H9 (cell line): ENCODE measurements around the gene CHURC1. TPM values are rescaled to one million over a fixed set of nuclear protein-coding genes. Genes with fewer than 3 reads are reported as not detected.

Source experiments
- DNase-seq: peaks from one replicate; pipeline ENCODE4 v3.0.0-alpha.2; 2017
- H2AFZ ChIP-seq: one replicate; pipeline ENCODE4 v1.6.1; 2013; ENCODE audit warnings: mild to moderate bottlenecking, low read length, control low read depth, moderate library complexity
- H2AK5ac ChIP-seq: 2 replicates; pipeline ENCODE4 v1.6.1; 2013; ENCODE audit warnings: low read length, control low read depth, mixed read lengths; ENCODE audit not compliant: insufficient read length
- H2BK120ac ChIP-seq: one replicate; pipeline ENCODE4 v1.6.1; 2013; ENCODE audit warnings: low read depth, mild to moderate bottlenecking, low read length, control low read depth, inconsistent platforms; ENCODE audit not compliant: poor library complexity, severe bottlenecking
- H2BK12ac ChIP-seq: 2 replicates; pipeline ENCODE4 v1.6.1; 2013; ENCODE audit warnings: low read length, control low read depth, mixed read lengths, low read depth; ENCODE audit not compliant: insufficient read length
- H2BK15ac ChIP-seq: 2 replicates; pipeline ENCODE4 v1.6.1; 2013; ENCODE audit warnings: low read depth, low read length, control low read depth
- H2BK20ac ChIP-seq: one replicate; pipeline ENCODE4 v1.6.1; 2013; ENCODE audit warnings: low read depth, mild to moderate bottlenecking, low read length, control low read depth, inconsistent platforms; ENCODE audit not compliant: poor library complexity, severe bottlenecking
- H2BK5ac ChIP-seq: 2 replicates; pipeline ENCODE4 v1.6.1; 2013; ENCODE audit warnings: low read length, control low read depth, mixed read lengths; ENCODE audit not compliant: insufficient read length
- H3K14ac ChIP-seq: 2 replicates; pipeline ENCODE4 v1.6.1; 2013; ENCODE audit warnings: low read length, control low read depth; ENCODE audit not compliant: insufficient read depth
- H3K18ac ChIP-seq: 2 replicates; pipeline ENCODE4 v1.6.1; 2013; ENCODE audit warnings: low read depth, mild to moderate bottlenecking, mixed read lengths, low read length, control low read depth; ENCODE audit not compliant: insufficient read length
- H3K23ac ChIP-seq: 2 replicates; pipeline ENCODE4 v1.6.1; 2013; ENCODE audit warnings: low read length, control low read depth, mixed read lengths, low read depth; ENCODE audit not compliant: insufficient read length
- H3K23me2 ChIP-seq: 2 replicates; pipeline ENCODE4 v1.6.1; 2013; ENCODE audit warnings: low read depth, mild to moderate bottlenecking, mixed read lengths, low read length, control low read depth; ENCODE audit not compliant: insufficient read length, poor library complexity, severe bottlenecking
- H3K27ac ChIP-seq: 2 replicates; pipeline ENCODE4 v1.5.1; 2013; ENCODE audit warnings: low read length, control low read depth, mixed read lengths, low read depth; ENCODE audit not compliant: insufficient read length
- H3K27me3 ChIP-seq: 2 replicates; pipeline ENCODE4 v1.6.1; 2013; ENCODE audit warnings: low read length, control low read depth, inconsistent platforms; ENCODE audit not compliant: insufficient read depth
- H3K4ac ChIP-seq: 2 replicates; pipeline ENCODE4 v1.6.1; 2013; ENCODE audit warnings: low read depth, mild to moderate bottlenecking, control low read depth, inconsistent platforms, low read length, moderate library complexity
- H3K4me1 ChIP-seq: 2 replicates; pipeline ENCODE4 v1.6.1; 2013; ENCODE audit warnings: low read length, control low read depth, inconsistent platforms; ENCODE audit not compliant: insufficient read depth
- H3K4me2 ChIP-seq: 2 replicates; pipeline ENCODE4 v1.6.1; 2013; ENCODE audit warnings: low read length, control low read depth, mixed read lengths; ENCODE audit not compliant: insufficient read length, insufficient read depth
- H3K56ac ChIP-seq: 2 replicates; pipeline ENCODE4 v1.6.1; 2013; ENCODE audit warnings: low read depth, mild to moderate bottlenecking, mixed read lengths, low read length, control low read depth; ENCODE audit not compliant: insufficient read length
- H3K79me1 ChIP-seq: 2 replicates; pipeline ENCODE4 v1.6.1; 2013; ENCODE audit warnings: low read depth, mild to moderate bottlenecking, moderate library complexity, low read length, control low read depth, inconsistent platforms; ENCODE audit not compliant: insufficient read depth, poor library complexity, severe bottlenecking
- H3K79me2 ChIP-seq: 2 replicates; pipeline ENCODE4 v1.6.1; 2013; ENCODE audit warnings: low read length, control low read depth, inconsistent platforms; ENCODE audit not compliant: insufficient read depth
- H3K9ac ChIP-seq: 2 replicates; pipeline ENCODE4 v1.6.1; 2013; ENCODE audit warnings: low read length, control low read depth, mixed read lengths; ENCODE audit not compliant: insufficient read length; ENCODE audit errors: extremely low read depth
- H3K9me3 ChIP-seq: one replicate; pipeline ENCODE4 v1.6.1; 2013; ENCODE audit warnings: low read depth, low read length, inconsistent platforms; ENCODE audit not compliant: control insufficient read depth
- H3T11ph ChIP-seq: one replicate; pipeline ENCODE4 v1.6.1; 2013; ENCODE audit warnings: mild to moderate bottlenecking, low read length, control low read depth, inconsistent platforms
- H4K20me1 ChIP-seq: one replicate; pipeline ENCODE4 v1.6.1; 2013; ENCODE audit not compliant: control insufficient read depth, insufficient read length, insufficient read depth
- H4K5ac ChIP-seq: 2 replicates; pipeline ENCODE4 v1.6.1; 2013; ENCODE audit warnings: low read depth, mild to moderate bottlenecking, mixed read lengths, low read length, control low read depth; ENCODE audit not compliant: insufficient read length
- H4K8ac ChIP-seq: replicated peaks from 2 replicates; pipeline ENCODE4 v1.6.1; 2013; ENCODE audit warnings: low read length, control low read depth, mixed read lengths, low read depth; ENCODE audit not compliant: insufficient read length
- H4K91ac ChIP-seq: 2 replicates; pipeline ENCODE4 v1.6.1; 2013; ENCODE audit warnings: low read depth, mild to moderate bottlenecking, moderate library complexity, mixed read lengths, low read length, control low read depth; ENCODE audit not compliant: insufficient read length
- H3K27ac Mint-ChIP-seq, 3 experiments: 2 replicates in 2 of 3; 3 replicates in 1 of 3; pipeline ENCODE4 v1.8.0; 2020 to 2021; ENCODE audit warnings: mixed read lengths in 3 of 3, mild to moderate bottlenecking in 1 of 3, moderate library complexity in 1 of 3
- H3K27me3 Mint-ChIP-seq: 2 replicates; pipeline ENCODE4 v1.8.0; 2021; ENCODE audit warnings: low read depth, mild to moderate bottlenecking, moderate library complexity, mixed read lengths
- H3K36me3 Mint-ChIP-seq, 3 experiments: 2 replicates in 2 of 3; 3 replicates in 1 of 3; pipeline ENCODE4 v1.8.0; 2020 to 2021; ENCODE audit warnings: low read depth in 3 of 3, mixed read lengths in 3 of 3; ENCODE audit not compliant: insufficient read depth in 1 of 3
- H3K4me1 Mint-ChIP-seq, 2 experiments: 2 replicates each; pipeline ENCODE4 v1.8.0; 2020; ENCODE audit warnings: mixed read lengths in 2 of 2
- H3K4me3 Mint-ChIP-seq, 2 experiments: 2 replicates in 1 of 2; 3 replicates in 1 of 2; pipeline ENCODE4 v1.8.0; 2020 to 2021; ENCODE audit warnings: mild to moderate bottlenecking in 2 of 2, mixed read lengths in 2 of 2, moderate library complexity in 1 of 2
- H3K9me3 Mint-ChIP-seq, 2 experiments: 2 replicates in 1 of 2; 3 replicates in 1 of 2; pipeline ENCODE4 v1.8.0; 2020; ENCODE audit warnings: mild to moderate bottlenecking in 2 of 2, mixed read lengths in 2 of 2, moderate library complexity in 1 of 2
- CTCF ChIP-seq: fragments of 200-600 bp; sonication (generic); conservative IDR thresholded peaks from 3 replicates; pipeline ENCODE4 v1.8.0; 2021; ENCODE audit warnings: antibody characterized with exemption, mild to moderate bottlenecking
- WGBS: extraction: QIAGEN DNeasy Blood & Tissue Kit; methylation state at CpG from one replicate; pipeline ENCODE4 v1.1.7; 2013; ENCODE audit warnings: missing lambda C conversion rate, low lambda C conversion rate, mixed read lengths; ENCODE audit not compliant: insufficient read length; ENCODE audit errors: extremely low coverage; 5-methylcytosine and 5-hydroxymethylcytosine counted together
- total RNA-seq: library from RNA; stranded (reverse); gene quantifications from 2 replicates; pipeline ENCODE4 v1.2.1, GENCODE V29; 2021

Gene CHURC1
- total RNA-seq, 1 experiment from 2014 or later: 58.7 TPM

GRCh38 chr14:64891839-64892375 lies 22.3 kb upstream of the CHURC1 start:
- no peak overlapping the region for H3K14ac ChIP-seq
- Mint-ChIP-seq H3K36me3 (no peaks in the 10 kb centered on the region), H3K9me3 (no peaks in the 10 kb centered on the region), H3K27me3 (peaks cover 7% of the 10 kb centered on the region), H3K27ac (no peak overlapping the region), H3K4me1 (no peaks in the 10 kb centered on the region), H3K4me3 (no peak overlapping the region)
- no peak overlapping the region for H3K4ac ChIP-seq
- H2BK120ac ChIP-seq: no peak overlapping the region
- H4K8ac ChIP-seq: no peak overlapping the region
- no peaks in the 10 kb centered on the region for H3K27me3 ChIP-seq
- no peak overlapping the region for H3K9ac ChIP-seq
- no peak overlapping the region for H2BK12ac ChIP-seq
- no peak overlapping the region for H3T11ph ChIP-seq
- WGBS: no CpG with 5 or more reads among the region's 2 CpGs
- no peak overlapping the region for H4K5ac ChIP-seq
- H2AFZ ChIP-seq: no peak overlapping the region
- no peak overlapping the region for H3K56ac ChIP-seq
- H2BK5ac ChIP-seq: no peak overlapping the region
- H2AK5ac ChIP-seq: no peak overlapping the region
- H3K23me2 ChIP-seq: no peaks in the 10 kb centered on the region
- H3K23ac ChIP-seq: no peak overlapping the region
- no peak overlapping the region for H3K18ac ChIP-seq
- DNase-seq: no peak
- H3K79me2 ChIP-seq: no peaks in the 10 kb centered on the region
- no peaks in the 10 kb centered on the region for H3K4me1 ChIP-seq
- no peak overlapping the region for H4K91ac ChIP-seq
- no peak overlapping the region for H3K27ac ChIP-seq
- no peaks in the 10 kb centered on the region for H4K20me1 ChIP-seq
- no peak overlapping the region for H2BK20ac ChIP-seq
- TF ChIP-seq CTCF: peak; percentile 83
- no peaks in the 10 kb centered on the region for H3K79me1 ChIP-seq
- no peak overlapping the region for H3K4me2 ChIP-seq
- H2BK15ac ChIP-seq: no peak overlapping the region
- H3K9me3 ChIP-seq: no peaks in the 10 kb centered on the region
